A673 (cell line): Measurements from ENCODE around the gene PHTF1.

Experiments
- CTCF ChIP-seq: fragments of 300-800, 200-600 bp; sonication (generic); conservative IDR thresholded peaks from 2 replicates; pipeline ENCODE4 v1.5.1; 2017; ENCODE audit warnings: low read depth, mild to moderate bottlenecking, antibody characterized with exemption, low read length, moderate library complexity, mixed read lengths
- EZH2 ChIP-seq: fragments of 200-600 bp; sonication (generic); IDR thresholded peaks from 2 replicates; pipeline ENCODE4 v1.6.1; 2017; ENCODE audit warnings: borderline replicate concordance, low read depth, mild to moderate bottlenecking, mixed read lengths, antibody characterized with exemption, low read length; ENCODE audit not compliant: poor library complexity, severe bottlenecking

- no peak for TF ChIP-seq CTCF
- TF ChIP-seq EZH2: no peak
Measured at GRCh38 chr1:113782406-113782805, 23.1 kb upstream of the PHTF1 start.
